ENCODE measurements around the gene AMFR.

The AMFR gene

GRCh38 chr16:56448005-56448404 lies 22.7 kb upstream of the AMFR start:
- no peak for FAIRE-seq

GRCh38 chr16:56447286-56447685 lies 21.9 kb upstream of the AMFR start:
- DNase-seq (ENCODE audit: insufficient read length, low spot score) (no peak), FAIRE-seq (no peak)
- no peak for TF ChIP-seq CTCF (IDR thresholded peaks at IDR 0.05; ENCODE audit: insufficient read depth, missing control alignments)

More at GRCh38 chr16:56448005-56448404, 22.7 kb upstream of the AMFR start:
- DNase-seq (ENCODE audit: insufficient read length, low spot score), result no peak
- TF ChIP-seq CTCF (IDR thresholded peaks at IDR 0.05; ENCODE audit: insufficient read depth, missing control alignments), result no peak

- TF ChIP-seq CTCF (IDR thresholded peaks at IDR 0.05; ENCODE audit: insufficient read depth, missing control alignments), result no peak
- DNase-seq (ENCODE audit: insufficient read length, low spot score), result no peak
Observed at GRCh38 chr16:56438038-56438437, 12.7 kb upstream of the AMFR start.

GRCh38 chr16:56436258-56436657 lies 10.9 kb upstream of the AMFR start:
- FAIRE-seq, result no peak
- no peak for DNase-seq (ENCODE audit: insufficient read length, low spot score)
- no peak for TF ChIP-seq CTCF (IDR thresholded peaks at IDR 0.05; ENCODE audit: insufficient read depth, missing control alignments)

More at GRCh38 chr16:56438038-56438437, 12.7 kb upstream of the AMFR start:
- no peak for FAIRE-seq

- TF ChIP-seq CTCF (IDR thresholded peaks at IDR 0.05; ENCODE audit: insufficient read depth, missing control alignments), result no peak
- FAIRE-seq (no peak), DNase-seq (ENCODE audit: insufficient read length, low spot score) (no peak)
Observed at GRCh38 chr16:56428091-56428490, 2.7 kb upstream of the AMFR start.

GRCh38 chr16:56426585-56426984 lies 1.2 kb upstream of the AMFR start:
- no peak for TF ChIP-seq CTCF (IDR thresholded peaks at IDR 0.05; ENCODE audit: insufficient read depth, missing control alignments)
- DNase-seq (ENCODE audit: insufficient read length, low spot score) (no peak), FAIRE-seq (no peak)

GRCh38 chr16:56424791-56425438 lies 430 bp downstream of the AMFR start:
- no peak for DNase-seq (ENCODE audit: insufficient read length, low spot score)
- no peak for TF ChIP-seq CTCF (IDR thresholded peaks at IDR 0.05; ENCODE audit: insufficient read depth, missing control alignments)
- FAIRE-seq, result no peak
